SW480 (cell line): ENCODE measurements around the gene GOLGA6C.
"Not testable (repeated sequence)": the region's sequence is repeated elsewhere in the genome, so short reads cannot be mapped to it uniquely, and the experiment has no call there.

Experiments used
- DNase-seq: peaks from one replicate; pipeline ENCODE4 v3.0.0-alpha.2; 2016; ENCODE audit warnings: low spot score

GOLGA6C gene

GRCh38 chr15:75227112-75227511, 31.0 kb upstream of the GOLGA6C start:
- not testable (repeated sequence) for DNase-seq

DNA sequence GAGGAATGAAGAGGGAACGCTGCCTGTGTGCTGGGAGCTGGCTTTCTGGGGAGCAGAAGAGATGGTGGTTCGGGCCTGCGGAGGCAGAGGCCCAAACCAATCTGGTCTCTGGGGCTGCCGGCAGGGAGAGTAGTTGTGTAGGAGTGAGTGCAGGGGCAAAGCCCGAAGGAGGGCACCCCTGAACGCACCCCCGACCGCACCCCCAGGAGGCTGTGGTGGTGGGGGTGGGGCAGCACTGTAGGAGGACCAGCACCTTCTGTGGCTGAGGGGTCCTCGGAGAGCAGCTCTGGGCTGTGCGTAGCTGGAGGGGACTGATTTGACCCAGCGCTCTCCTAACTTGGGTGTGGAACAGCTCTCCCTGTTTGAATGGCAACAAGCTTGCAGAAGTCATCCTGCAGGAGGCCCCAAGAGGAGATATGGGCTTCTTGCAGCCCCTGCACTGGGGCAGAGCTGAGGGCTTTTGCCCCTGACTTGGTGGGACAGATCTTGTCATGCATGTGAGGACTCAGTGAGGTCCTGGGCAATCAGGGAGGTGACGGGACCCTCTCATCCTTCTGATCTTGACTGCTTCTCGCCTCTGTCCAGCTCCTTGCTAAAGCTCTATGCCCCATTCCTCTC, 30.4 kb upstream of the GOLGA6C start:
- DNase-seq, result no peak

DNA sequence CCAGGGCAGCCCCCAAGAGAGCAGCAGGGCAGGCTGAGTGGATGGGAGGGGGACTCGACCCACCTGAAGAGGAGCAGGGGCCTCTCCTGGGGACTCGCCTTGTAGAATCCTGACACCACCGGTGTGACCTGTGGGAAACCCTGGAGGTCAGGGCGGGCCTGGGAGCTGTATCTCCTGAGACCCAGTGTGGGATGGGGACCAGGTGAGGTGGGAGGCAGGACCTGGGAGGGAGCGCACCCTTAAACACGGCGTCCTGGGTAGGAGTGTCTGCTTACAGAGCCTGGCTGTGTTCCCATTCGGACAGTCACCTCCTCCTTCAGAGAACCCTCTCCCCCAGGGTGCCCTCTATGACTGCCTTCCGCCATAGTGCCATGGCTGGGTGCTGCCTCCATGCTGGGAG, 29.3 kb upstream of the GOLGA6C start:
- DNase-seq, result no peak

DNA sequence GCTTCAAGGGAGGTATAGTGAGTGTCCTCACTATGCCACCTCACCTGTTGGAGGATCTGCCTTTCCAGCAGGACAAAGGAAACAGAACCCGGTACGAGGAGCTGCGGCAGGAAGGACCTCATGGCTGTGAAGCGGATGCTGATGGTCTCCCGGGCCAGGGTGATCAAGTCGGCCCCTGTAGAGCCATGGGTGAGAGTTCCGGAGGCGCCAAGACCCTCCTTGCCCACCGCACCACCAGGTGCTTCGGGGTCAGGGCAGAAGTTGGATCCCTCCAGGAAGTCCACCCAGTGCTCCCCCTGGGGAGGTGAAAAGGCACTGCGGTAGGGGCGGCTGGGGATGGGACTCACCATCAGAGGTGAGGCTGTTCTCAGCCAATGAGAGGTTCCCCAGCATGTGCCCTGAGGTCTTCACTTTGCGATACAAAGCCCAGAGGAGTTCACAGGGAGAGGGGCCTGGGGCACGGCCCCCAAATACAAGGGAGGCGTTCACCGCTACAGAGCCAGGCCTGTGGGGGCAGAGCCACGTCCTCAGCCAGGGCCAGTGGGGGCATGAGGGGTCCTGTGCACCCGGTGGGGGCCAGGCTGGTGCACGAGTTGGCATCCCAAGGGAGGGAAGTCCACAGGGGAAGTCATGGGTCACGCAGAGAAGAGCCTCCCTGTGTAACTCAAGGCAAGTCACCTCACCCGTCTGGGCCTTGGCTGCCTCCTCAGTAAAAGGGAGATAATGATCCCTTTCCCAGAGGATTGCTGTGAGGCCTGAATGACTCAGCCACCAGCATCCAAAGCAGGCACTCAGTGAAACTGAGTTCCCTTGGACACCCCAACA, 28.7 kb upstream of the GOLGA6C start:
- no peak for DNase-seq

- no peak for DNase-seq
These were observed 28.2 kb upstream of the GOLGA6C start for GRCh38 chr15:75230016-75230343.

- no peak for DNase-seq
These were observed 27.4 kb upstream of the GOLGA6C start for GRCh38 chr15:75230551-75231371.

DNA sequence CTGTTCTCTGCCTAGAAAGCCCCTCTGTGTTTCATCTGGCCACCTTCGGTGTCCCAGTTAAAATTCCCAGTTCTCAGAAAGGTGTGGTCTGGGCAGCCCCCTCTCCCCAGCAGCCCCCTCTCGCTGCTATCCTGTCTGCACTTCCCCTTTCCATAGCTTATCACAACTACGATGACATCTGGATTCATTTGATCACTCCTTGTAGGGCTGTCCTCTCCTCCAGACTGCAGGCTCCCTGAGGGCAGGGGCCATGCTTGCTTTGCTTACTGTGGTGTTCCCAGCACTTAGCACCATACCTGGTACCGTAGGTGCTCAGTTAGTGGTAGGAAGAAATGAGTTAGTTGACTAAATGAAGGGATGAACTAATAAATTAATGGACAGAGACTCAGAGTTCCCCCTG, 26.3 kb upstream of the GOLGA6C start:
- no peak for DNase-seq

DNA sequence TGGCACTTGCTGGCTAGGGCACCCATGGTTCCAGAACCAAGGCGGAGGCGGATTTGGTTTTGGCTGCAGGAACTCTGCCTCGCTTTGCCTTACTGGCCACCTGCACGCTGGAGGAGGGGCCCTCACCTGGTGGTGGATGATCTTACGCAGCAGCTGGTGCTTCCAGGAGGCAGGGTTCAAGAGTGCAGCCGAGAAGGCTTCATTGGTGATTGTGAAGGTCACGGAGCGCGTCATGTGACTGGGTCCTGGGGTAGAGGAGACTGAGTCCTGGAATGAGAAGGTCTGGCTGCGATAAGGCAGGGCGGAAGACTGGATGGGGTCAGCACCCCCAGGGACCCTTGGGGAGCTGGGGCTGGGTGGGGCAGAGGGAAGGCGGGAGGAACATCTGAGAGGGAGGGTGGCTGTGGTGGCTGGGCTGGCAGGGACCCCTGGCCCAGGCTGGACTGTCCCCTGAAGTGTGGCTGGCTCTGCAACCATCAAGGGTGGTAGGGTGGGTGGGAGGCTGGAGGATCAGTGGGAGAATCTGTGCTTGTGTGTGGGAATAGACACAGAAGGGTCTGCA, 25.8 kb upstream of the GOLGA6C start:
- DNase-seq, result no peak

- DNase-seq, result no peak
These were observed 25.2 kb upstream of the GOLGA6C start for GRCh38 chr15:75232826-75233503.

- DNase-seq, result no peak
These were observed 24.5 kb upstream of the GOLGA6C start for GRCh38 chr15:75233504-75234190.

GRCh38 chr15:75234191-75234810, 23.8 kb upstream of the GOLGA6C start:
- DNase-seq, result no peak

GRCh38 chr15:75235051-75235673, 23.0 kb upstream of the GOLGA6C start:
- no peak for DNase-seq

DNA sequence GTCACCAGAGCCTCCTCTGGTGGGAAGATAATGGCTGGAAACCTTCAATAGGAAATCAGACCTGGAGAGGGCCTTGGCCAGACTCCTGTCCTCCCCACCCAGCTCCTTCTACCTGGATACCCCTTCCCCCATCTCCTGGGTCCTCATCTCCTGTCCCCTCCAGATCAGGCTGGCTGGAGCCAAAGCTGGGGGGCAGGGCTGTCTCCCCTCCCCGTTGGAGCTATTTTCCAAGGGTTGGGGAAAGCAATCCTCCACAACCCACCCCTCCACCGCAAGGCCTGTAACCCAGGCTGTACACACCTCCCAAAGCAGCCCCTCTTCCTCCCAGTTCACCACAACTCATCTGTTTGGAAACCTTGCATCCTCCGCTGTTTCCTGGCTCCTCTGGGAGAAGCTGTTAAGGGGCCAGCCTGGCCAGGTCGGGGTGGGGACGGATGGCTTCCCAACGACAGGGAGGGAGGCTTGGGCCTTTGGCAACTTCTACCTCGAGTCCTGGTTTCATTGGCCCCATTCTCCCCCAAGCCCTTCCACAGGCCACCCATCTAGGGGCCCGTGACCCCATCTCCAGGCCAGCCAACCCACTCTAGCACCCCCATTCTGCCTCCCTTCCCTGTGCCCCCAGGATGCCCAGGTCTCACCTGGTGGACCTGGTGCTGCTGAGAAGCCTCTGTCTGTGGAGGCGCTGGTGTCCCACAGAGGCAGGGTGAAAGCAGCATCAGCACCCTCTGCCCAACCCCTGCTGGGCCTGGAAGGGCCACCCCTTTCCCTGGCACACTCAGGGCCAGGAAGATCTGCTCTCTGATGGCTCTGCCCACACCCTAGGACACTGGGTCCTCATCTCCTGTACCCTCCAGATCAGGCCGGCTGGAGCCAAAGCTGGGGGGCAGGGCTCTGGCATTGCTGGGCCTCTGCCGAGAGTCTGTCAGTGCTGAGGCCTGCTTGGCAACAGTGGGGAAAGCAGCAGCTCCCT, 22.1 kb upstream of the GOLGA6C start:
- DNase-seq, result no peak

- DNase-seq, result no peak
These were observed 20.7 kb upstream of the GOLGA6C start for GRCh38 chr15:75237316-75237982.

DNA sequence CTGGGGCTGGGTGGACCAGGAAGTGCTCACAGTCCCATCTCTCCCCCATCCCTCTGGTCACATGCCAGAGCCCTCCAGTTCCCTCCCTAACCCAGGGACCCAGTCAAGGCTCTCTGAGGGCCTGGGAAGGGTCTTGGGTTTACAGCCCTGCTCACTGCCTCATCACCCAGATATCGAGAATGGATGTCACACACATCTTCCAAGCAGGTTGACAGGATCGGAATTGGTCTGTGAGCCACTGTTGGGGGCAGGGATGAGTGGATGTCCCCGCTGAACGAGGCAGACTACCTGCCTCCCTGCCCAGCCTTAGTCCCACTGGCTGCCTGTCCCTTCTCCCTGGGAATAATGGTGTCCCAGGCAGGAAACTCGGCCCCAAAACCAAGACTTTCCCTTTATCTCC, 20.0 kb upstream of the GOLGA6C start:
- DNase-seq, result no peak

- not testable (repeated sequence) for DNase-seq
These were observed 12.4 kb upstream of the GOLGA6C start for GRCh38 chr15:75245741-75246140.

- DNase-seq, result not testable (repeated sequence)
These were observed 9.1 kb upstream of the GOLGA6C start for GRCh38 chr15:75248991-75249390.

GRCh38 chr15:75249726-75250125, 8.4 kb upstream of the GOLGA6C start:
- DNase-seq, result no peak

DNA sequence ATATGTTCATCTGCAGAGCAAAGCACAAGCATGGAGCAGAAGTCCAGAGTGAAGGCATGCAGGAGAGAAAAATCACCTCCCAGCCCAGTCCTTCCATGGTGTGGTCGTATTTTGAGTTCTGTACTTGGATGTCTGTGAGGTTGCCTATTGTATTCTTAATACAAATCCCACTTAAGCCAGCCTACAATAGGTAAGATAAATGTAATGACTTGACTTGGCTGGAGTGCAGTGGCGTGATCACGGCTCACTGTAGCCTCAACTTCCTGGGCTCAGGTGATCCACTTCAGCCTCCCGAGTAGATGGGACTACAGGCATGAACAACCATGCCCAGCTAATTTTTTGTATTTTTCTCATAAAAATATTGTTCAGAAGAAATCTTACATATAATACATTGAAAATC, 6.8 kb upstream of the GOLGA6C start:
- not testable (repeated sequence) for DNase-seq
